SJSA1 (cell line): ENCODE measurements around the gene MRPL32. TPM values are rescaled to one million over a fixed set of nuclear protein-coding genes. Genes with fewer than 3 reads are reported as not detected.

Source experiments
- DNase-seq, 2 experiments: peaks; one replicate each; pipeline ENCODE4 v3.0.0-alpha.2; 2015 to 2020; ENCODE audit warnings: low spot score in 2 of 2, low read depth in 1 of 2
- H3K27ac ChIP-seq: fragments of 250-450 bp; sonication (Bioruptor Pico); 2 replicates; pipeline ENCODE4 v1.5.1; 2020; ENCODE audit warnings: mild to moderate bottlenecking, moderate library complexity
- H3K27me3 ChIP-seq: fragments of 250-450 bp; sonication (Bioruptor Pico); replicated peaks from 2 replicates; pipeline ENCODE4 v1.5.1; 2020; ENCODE audit warnings: mild to moderate bottlenecking, moderate library complexity
- H3K36me3 ChIP-seq: fragments of 250-450 bp; sonication (Bioruptor Pico); 2 replicates; pipeline ENCODE4 v1.5.1; 2020; ENCODE audit warnings: mild to moderate bottlenecking
- H3K4me1 ChIP-seq: fragments of 250-450 bp; sonication (Bioruptor Pico); replicated peaks from 2 replicates; pipeline ENCODE4 v1.6.1; 2021; ENCODE audit warnings: mild to moderate bottlenecking
- H3K4me3 ChIP-seq: fragments of 250-450 bp; sonication (Bioruptor Pico); 2 replicates; pipeline ENCODE4 v1.5.1; 2020; ENCODE audit warnings: mild to moderate bottlenecking
- H3K9me3 ChIP-seq: fragments of 250-450 bp; sonication (Bioruptor Pico); replicated peaks from 2 replicates; pipeline ENCODE4 v1.5.1; 2020; ENCODE audit warnings: mild to moderate bottlenecking
- total RNA-seq: library from RNA; depleted of rRNA; stranded (reverse); fragments of >200 nt; shearing (Covaris generic); gene quantifications from 2 replicates; pipeline ENCODE4 v1.2.3, GENCODE V29; 2014

The MRPL32 gene
- total RNA-seq, 1 experiment from 2014 or later: 91.4 TPM

DNA sequence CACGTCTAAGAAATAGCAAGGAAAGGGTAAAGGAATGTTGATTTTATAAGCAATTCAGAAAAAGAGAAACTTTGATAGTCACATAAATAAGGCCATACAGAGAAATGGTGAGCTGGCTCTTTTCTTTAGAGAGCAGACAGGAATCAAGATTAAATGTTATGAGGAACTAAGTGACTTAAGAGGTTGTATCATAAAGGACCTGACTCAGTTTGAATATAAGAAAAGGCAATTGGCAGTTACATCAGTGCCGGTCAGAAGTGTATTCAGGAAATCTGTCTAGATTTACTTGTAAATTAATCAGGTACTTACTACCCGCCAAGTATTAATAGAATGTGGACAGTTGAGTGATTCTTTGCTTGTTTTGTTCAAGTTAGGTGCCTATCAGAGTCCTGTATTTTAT, 2.1 kb downstream of the MRPL32 start:
- no peak for DNase-seq
- no peak overlapping the region for H3K27ac ChIP-seq
- H3K36me3 ChIP-seq: peaks cover 53% of the 10 kb centered on the region
- peaks cover 13% of the 10 kb centered on the region for H3K4me1 ChIP-seq
- H3K27me3 ChIP-seq: no peaks in the 10 kb centered on the region
- no peak overlapping the region for H3K4me3 ChIP-seq
- no peaks in the 10 kb centered on the region for H3K9me3 ChIP-seq

GRCh38 chr7:42935861-42936260, 3.7 kb downstream of the MRPL32 start:
- DNase-seq: no peak
- Histone ChIP-seq H3K9me3 (no peaks in the 10 kb centered on the region), H3K4me1 (peaks cover 6% of the 10 kb centered on the region), H3K4me3 (no peak overlapping the region), H3K27ac (no peak overlapping the region), H3K36me3 (peaks cover 52% of the 10 kb centered on the region), H3K27me3 (no peaks in the 10 kb centered on the region)

GRCh38 chr7:42939457-42940240, 7.5 kb downstream of the MRPL32 start:
- Histone ChIP-seq H3K36me3 (peaks cover 47% of the 10 kb centered on the region), H3K4me1 (no peaks in the 10 kb centered on the region), H3K9me3 (no peaks in the 10 kb centered on the region), H3K4me3 (no peak overlapping the region), H3K27me3 (no peaks in the 10 kb centered on the region), H3K27ac (no peak overlapping the region)
- no peak for DNase-seq

DNA sequence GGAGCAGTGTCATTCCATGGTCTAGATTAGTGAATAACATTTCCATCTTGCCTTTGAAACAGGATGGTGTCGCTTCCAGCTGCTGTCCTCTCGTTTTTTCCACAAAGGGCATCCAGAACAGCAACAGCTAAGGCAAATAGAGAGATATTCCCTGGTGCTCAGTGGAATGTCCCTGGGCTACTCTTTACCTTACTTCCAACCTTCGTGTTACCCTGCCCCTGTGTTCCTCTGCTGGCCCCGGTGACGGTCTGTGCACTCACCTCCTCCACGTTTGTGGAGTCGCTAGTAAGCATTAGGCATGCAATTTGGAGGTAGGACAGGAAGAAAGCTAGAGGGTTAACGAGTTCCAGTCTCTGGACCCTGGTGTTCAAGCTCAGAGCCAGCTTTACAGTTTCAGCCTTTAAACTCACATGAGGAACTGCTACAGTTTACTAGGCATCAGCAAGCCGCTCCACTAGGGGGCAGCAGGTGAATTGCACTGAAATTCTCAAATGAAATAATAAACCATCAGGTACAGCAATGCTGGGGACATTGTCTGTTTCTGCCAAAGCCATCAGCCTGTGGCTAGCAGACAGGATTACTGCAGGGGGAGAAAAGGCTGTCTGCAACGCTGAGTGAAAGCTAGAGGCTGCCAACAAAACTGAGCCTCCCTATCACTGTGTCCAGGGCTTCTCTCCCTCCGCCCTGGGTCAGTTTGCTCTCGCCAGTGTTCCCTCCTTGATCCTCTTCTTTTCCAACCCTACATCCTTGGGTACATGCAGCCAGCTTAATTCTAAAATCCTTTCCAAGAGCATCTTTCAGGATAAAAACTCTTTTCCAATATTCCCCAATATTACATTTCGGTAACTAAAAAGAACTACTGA, 9.0 kb downstream of the MRPL32 start:
- no peaks in the 10 kb centered on the region for H3K27me3 ChIP-seq
- peak; percentile 46 to 73 for DNase-seq

GRCh38 chr7:42945821-42946626, 13.8 kb downstream of the MRPL32 start:
- H3K27ac ChIP-seq: no peak overlapping the region
- 0 out of 2 replicates have a peak, but pooled peaks cover 5% of the 10 kb centered on the region for H3K4me1 ChIP-seq
- no peak overlapping the region for H3K4me3 ChIP-seq
- H3K27me3 ChIP-seq: no peaks in the 10 kb centered on the region
- no peaks in the 10 kb centered on the region for H3K9me3 ChIP-seq
- no peaks in the 10 kb centered on the region for H3K36me3 ChIP-seq
- DNase-seq: peak in 1 of 2 experiments; percentile 14

More for the DNA sequence above, 9.0 kb downstream of the MRPL32 start:
- Histone ChIP-seq H3K4me1 (0 out of 2 replicates have a peak, but pooled peaks cover 5% of the 10 kb centered on the region), H3K36me3 (peaks cover 32% of the 10 kb centered on the region), H3K4me3 (no peak overlapping the region), H3K27ac (no peak overlapping the region), H3K9me3 (no peaks in the 10 kb centered on the region)

GRCh38 chr7:42946627-42946950, 14.4 kb downstream of the MRPL32 start:
- Histone ChIP-seq H3K9me3 (0 out of 2 replicates have a peak, but pooled peaks cover 3% of the 10 kb centered on the region), H3K27me3 (no peaks in the 10 kb centered on the region), H3K4me3 (no peak overlapping the region), H3K36me3 (no peaks in the 10 kb centered on the region), H3K4me1 (0 out of 2 replicates have a peak, but pooled peaks cover 5% of the 10 kb centered on the region), H3K27ac (no peak overlapping the region)
- DNase-seq: no peak

DNA sequence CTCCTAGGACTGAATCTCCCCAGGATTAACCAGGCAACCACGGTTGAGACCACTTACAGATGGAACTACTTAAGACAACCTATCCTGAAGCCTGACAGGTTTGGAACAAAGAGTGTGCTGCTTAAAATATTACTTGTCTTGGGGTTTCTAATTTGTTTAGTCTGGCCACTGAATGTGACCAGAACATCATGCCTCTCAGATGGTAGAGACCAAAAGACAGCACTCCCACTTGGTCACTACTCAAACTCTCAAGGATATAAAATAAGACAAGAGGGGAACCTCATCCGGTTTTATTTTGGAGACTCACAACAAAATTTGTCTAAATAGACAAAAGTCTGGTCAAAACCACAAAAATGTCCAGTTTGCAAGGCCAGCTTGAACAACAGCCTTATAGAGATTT, 15.3 kb downstream of the MRPL32 start:
- Histone ChIP-seq H3K4me3 (no peak overlapping the region), H3K36me3 (no peaks in the 10 kb centered on the region), H3K27me3 (no peaks in the 10 kb centered on the region), H3K9me3 (0 out of 2 replicates have a peak, but pooled peaks cover 3% of the 10 kb centered on the region), H3K27ac (no peak overlapping the region), H3K4me1 (0 out of 2 replicates have a peak, but pooled peaks cover 5% of the 10 kb centered on the region)
- no peak for DNase-seq

- Histone ChIP-seq H3K9me3 (0 out of 2 replicates have a peak, but pooled peaks cover 3% of the 10 kb centered on the region), H3K4me1 (0 out of 2 replicates have a peak, but pooled peaks cover 5% of the 10 kb centered on the region), H3K36me3 (no peaks in the 10 kb centered on the region), H3K4me3 (no peak overlapping the region), H3K27me3 (no peaks in the 10 kb centered on the region), H3K27ac (no peak overlapping the region)
- DNase-seq: no peak
These were observed 18.2 kb downstream of the MRPL32 start for GRCh38 chr7:42950417-42950816.

DNA sequence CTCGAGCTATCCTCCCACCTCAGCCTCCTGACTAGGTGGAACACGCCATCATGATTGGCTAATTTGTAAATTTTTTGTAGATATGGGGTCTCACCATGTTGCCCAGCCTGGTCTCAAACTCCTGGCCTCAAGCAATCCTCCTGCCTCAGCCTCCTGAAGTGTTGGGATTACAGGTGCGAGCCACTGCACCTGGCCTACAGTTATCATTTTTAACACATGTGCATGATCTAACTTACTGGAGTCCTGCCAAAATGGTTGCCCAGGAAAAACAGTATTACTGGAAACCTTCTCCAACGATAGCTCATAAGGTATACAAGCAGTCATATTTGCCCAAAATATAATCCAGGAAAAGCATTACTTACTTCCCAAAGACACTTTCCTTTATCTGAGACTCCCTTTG, 20.2 kb downstream of the MRPL32 start:
- no peak overlapping the region for H3K27ac ChIP-seq
- no peaks in the 10 kb centered on the region for H3K27me3 ChIP-seq
- H3K4me1 ChIP-seq: no peaks in the 10 kb centered on the region
- no peaks in the 10 kb centered on the region for H3K36me3 ChIP-seq
- 0 out of 2 replicates have a peak, but pooled peaks cover 3% of the 10 kb centered on the region for H3K9me3 ChIP-seq
- no peak for DNase-seq
- no peak overlapping the region for H3K4me3 ChIP-seq

GRCh38 chr7:42953994-42954393, 21.8 kb downstream of the MRPL32 start:
- no peak for DNase-seq
- H3K4me3 ChIP-seq: no peak overlapping the region
- no peaks in the 10 kb centered on the region for H3K4me1 ChIP-seq
- H3K27me3 ChIP-seq: no peaks in the 10 kb centered on the region
- H3K9me3 ChIP-seq: 0 out of 2 replicates have a peak, but pooled peaks cover 3% of the 10 kb centered on the region
- no peak overlapping the region for H3K27ac ChIP-seq
- H3K36me3 ChIP-seq: no peaks in the 10 kb centered on the region

GRCh38 chr7:42956062-42956461, 23.9 kb downstream of the MRPL32 start:
- Histone ChIP-seq H3K36me3 (no peaks in the 10 kb centered on the region), H3K4me3 (no peak overlapping the region), H3K9me3 (0 out of 2 replicates have a peak, but pooled peaks cover 3% of the 10 kb centered on the region), H3K27ac (no peak overlapping the region), H3K27me3 (no peaks in the 10 kb centered on the region), H3K4me1 (no peaks in the 10 kb centered on the region)
- DNase-seq: no peak

DNA sequence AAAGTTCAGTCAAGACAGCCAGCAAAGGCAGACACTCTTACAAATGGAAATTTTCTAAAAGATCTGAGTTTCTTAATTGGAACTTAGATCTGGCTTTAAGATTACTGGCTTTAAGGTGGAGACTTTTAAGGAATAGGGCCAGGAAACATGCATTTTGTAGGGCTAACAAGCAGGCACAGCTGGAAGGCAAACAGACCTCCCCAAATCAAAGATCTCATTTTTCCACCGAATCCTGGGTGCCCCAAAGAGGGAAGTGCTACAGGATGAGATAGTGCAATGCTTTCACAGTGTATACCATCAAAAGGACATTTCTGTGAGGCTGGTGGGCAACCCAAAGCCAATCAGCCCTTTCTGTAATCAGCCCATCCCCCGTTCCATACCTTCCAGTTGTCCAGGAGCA, 27.4 kb downstream of the MRPL32 start:
- H3K4me1 ChIP-seq: no peaks in the 10 kb centered on the region
- H3K4me3 ChIP-seq: no peak overlapping the region
- no peaks in the 10 kb centered on the region for H3K9me3 ChIP-seq
- H3K27ac ChIP-seq: no peak overlapping the region
- H3K27me3 ChIP-seq: no peaks in the 10 kb centered on the region
- DNase-seq: no peak
- no peaks in the 10 kb centered on the region for H3K36me3 ChIP-seq

- no peak for DNase-seq
These were observed 28.6 kb downstream of the MRPL32 start for GRCh38 chr7:42960762-42961161.

More at GRCh38 chr7:42960762-42961161, 28.6 kb downstream of the MRPL32 start:
- Histone ChIP-seq H3K27ac (no peak overlapping the region), H3K9me3 (no peaks in the 10 kb centered on the region), H3K4me3 (no peak overlapping the region), H3K4me1 (no peaks in the 10 kb centered on the region), H3K27me3 (no peaks in the 10 kb centered on the region), H3K36me3 (no peaks in the 10 kb centered on the region)
